K562 (cell line): ENCODE results near the gene SNRNP200. TPM values are rescaled to one million over a fixed set of nuclear protein-coding genes. Genes with fewer than 3 reads are reported as not detected.
A peak's percentile ranks its signal among the peaks of the same experiment; 100 is the strongest.

Experiments
- AFF4 ChIP-seq: sonication (generic); formaldehyde crosslinking; IDR thresholded peaks from 2 replicates; pipeline ENCODE4 v1.8.0; 2023; ENCODE audit warnings: mild to moderate bottlenecking, missing genetic modification reagents
- ATF6 ChIP-seq: sonication (generic); formaldehyde crosslinking; IDR thresholded peaks from 2 replicates; pipeline ENCODE4 v1.4.0; 2020; ENCODE audit warnings: mild to moderate bottlenecking, missing genetic modification reagents
- CREBBP ChIP-seq: IDR thresholded peaks from one replicate; pipeline ENCODE4 v1.6.1; 2012; ENCODE audit warnings: low read depth, mild to moderate bottlenecking, control low read depth, inconsistent platforms, low read length
- CTBP1 ChIP-seq: fragments of 450-650 bp; IDR thresholded peaks from 2 replicates; pipeline ENCODE4 v1.6.1; 2016; ENCODE audit warnings: borderline replicate concordance
- DDX20 ChIP-seq: fragments of 450-650 bp; IDR thresholded peaks from 2 replicates; pipeline ENCODE4 v1.6.1; 2016; ENCODE audit warnings: missing genetic modification characterization, low read depth, mild to moderate bottlenecking, missing compliant biosample characterization, moderate library complexity
- E2F8 ChIP-seq: fragments of 450-650 bp; IDR thresholded peaks from 2 replicates; pipeline ENCODE4 v1.7.1; 2018; ENCODE audit warnings: mild to moderate bottlenecking, low read depth; ENCODE audit not compliant: partially characterized antibody
- HNRNPLL ChIP-seq: fragments of 200-400 bp; formaldehyde crosslinking; IDR thresholded peaks from 2 replicates; pipeline ENCODE4 v1.6.1; 2017; ENCODE audit warnings: low read length, low read depth, mild to moderate bottlenecking; ENCODE audit not compliant: poor library complexity, severe bottlenecking
- NFE2L1 ChIP-seq: fragments of 450-650 bp; IDR thresholded peaks from 2 replicates; pipeline ENCODE4 v1.6.1; 2016; ENCODE audit warnings: missing genetic modification characterization, low read depth, mild to moderate bottlenecking, missing compliant biosample characterization, moderate library complexity, borderline replicate concordance
- SP2 ChIP-seq: IDR thresholded peaks from 2 replicates; pipeline ENCODE4 v1.6.1; 2011; ENCODE audit warnings: mild to moderate bottlenecking, low read depth, low read length, moderate library complexity; ENCODE audit not compliant: poor library complexity, severe bottlenecking; ENCODE audit errors: extremely low read depth
- SRSF9 ChIP-seq: fragments of 200-400 bp; formaldehyde crosslinking; IDR thresholded peaks from 2 replicates; pipeline ENCODE4 v1.6.1; 2017; ENCODE audit warnings: low read depth, low read length, borderline replicate concordance
- SUPT5H ChIP-seq: fragments of 450-650 bp; IDR thresholded peaks from 2 replicates; pipeline ENCODE4 v1.6.1; 2016
- THRAP3 ChIP-seq: fragments of 450-650 bp; IDR thresholded peaks from 2 replicates; pipeline ENCODE4 v1.6.1; 2016; ENCODE audit warnings: mild to moderate bottlenecking, inconsistent platforms, borderline replicate concordance
- ZBTB7A ChIP-seq: IDR thresholded peaks from 2 replicates; pipeline ENCODE4 v1.6.1; 2011; ENCODE audit warnings: low read depth, mild to moderate bottlenecking, low read length, moderate library complexity, borderline replicate concordance; ENCODE audit not compliant: control insufficient read depth
- ZFP30 ChIP-seq: fragments of 250-450 bp; sonication (Bioruptor Pico); IDR thresholded peaks from 2 replicates; pipeline ENCODE4 v1.8.0; 2022; ENCODE audit warnings: moderate library complexity, mild to moderate bottlenecking, inconsistent platforms, borderline replicate concordance
- ZNF445 ChIP-seq: fragments of 250-450 bp; sonication (Bioruptor Pico); IDR thresholded peaks from 2 replicates; pipeline ENCODE4 v1.4.0; 2020; ENCODE audit warnings: low read depth, mild to moderate bottlenecking, moderate library complexity
- ZNF589 ChIP-seq: fragments of 200-800 bp; sonication (Bioruptor generic); IDR thresholded peaks from 2 replicates; pipeline ENCODE4 v1.6.1; 2016; ENCODE audit warnings: low read depth, missing genetic modification characterization, missing compliant biosample characterization
- ZNF699 ChIP-seq: fragments of 250-450 bp; sonication (Bioruptor Pico); IDR thresholded peaks from 2 replicates; pipeline ENCODE4 v1.8.0; 2021; ENCODE audit warnings: mild to moderate bottlenecking, moderate library complexity; ENCODE audit not compliant: insufficient replicate concordance
- ZNF785 ChIP-seq: fragments of 250-450 bp; sonication (Bioruptor Pico); IDR thresholded peaks from 2 replicates; pipeline ENCODE4 v1.4.0; 2020; ENCODE audit warnings: mild to moderate bottlenecking
- polyA plus RNA-seq, 8 experiments: library from polyadenylated mRNA; depleted of rRNA in 4 of 8; stranded (reverse) in 5 of 8; unstranded in 3 of 8; fragments of >200 nt; fragmentation: Nextera tagmentation in 2 of 8; fragmentation: Illumina TruSeq in 1 of 8; extraction: Ambion mirVana in 2 of 8; extraction: Trizol in 1 of 8; gene quantifications; 2 replicates each; pipeline versions ENCODE4 v1.2.1 to v1.2.3, GENCODE V29; 2011 to 2014; ENCODE audit warnings: inconsistent platforms in 1 of 8, missing spikeins in 1 of 8
- total RNA-seq, 7 experiments: library from RNA; depleted of rRNA in 6 of 7; stranded (reverse); fragments of >200 nt in 6 of 7; fragmentation: Illumina TruSeq in 2 of 7; extraction: Trizol in 2 of 7; gene quantifications; 2 replicates each; pipeline versions ENCODE4 v1.2.1 to v1.2.3, GENCODE V29; 2011 to 2021; ENCODE audit warnings: low replicate concordance in 1 of 7

Gene SNRNP200
- total and polyA plus RNA-seq, 9 of the 15 experiments (the other 6 are each of a cell fraction or from before 2014, with no cell fraction given) = 76.1 to 231 (median 155) TPM

- TF ChIP-seq AFF4 (CRISPR knock-in tag) (no peak), ZNF589 (no peak), ZNF785 (CRISPR knock-in tag) (no peak), HNRNPLL (peak; percentile 85), SUPT5H (peak; percentile 95), ZBTB7A (peak; percentile 78), SRSF9 (no peak), CTBP1 (peak; percentile 81), THRAP3 (peak; percentile 78; the same call in 1 of the 2 replicates), DDX20 (tag) (no peak), ZNF699 (CRISPR knock-in tag) (no peak), NFE2L1 (tag) (no peak), E2F8 (peak; percentile 95), ZNF445 (no peak), SP2 (no peak), ATF6 (CRISPR knock-in tag) (0 out of 2 replicates have a peak, but pooled peaks have one; percentile 59), ZFP30 (CRISPR knock-in tag) (no peak), CREBBP (no peak)
Observed at GRCh38 chr2:96305091-96305978, at the start of gene SNRNP200 (continued).
